ENCODE data around the gene CACNB2. TPM values are rescaled to one million over a fixed set of nuclear protein-coding genes. Genes with fewer than 3 reads are reported as not detected.

CACNB2 gene
- total RNA-seq, 1 experiment from 2014 or later = 34.1 TPM

GRCh38 chr10:18571780-18572179 lies 431.6 kb downstream of the CACNB2 start:
- intact Hi-C loops (cut with micrococcal nuclease; ENCODE audit: unreplicated experiment) = no loop called here
- TF ChIP-seq, protein P1, sequence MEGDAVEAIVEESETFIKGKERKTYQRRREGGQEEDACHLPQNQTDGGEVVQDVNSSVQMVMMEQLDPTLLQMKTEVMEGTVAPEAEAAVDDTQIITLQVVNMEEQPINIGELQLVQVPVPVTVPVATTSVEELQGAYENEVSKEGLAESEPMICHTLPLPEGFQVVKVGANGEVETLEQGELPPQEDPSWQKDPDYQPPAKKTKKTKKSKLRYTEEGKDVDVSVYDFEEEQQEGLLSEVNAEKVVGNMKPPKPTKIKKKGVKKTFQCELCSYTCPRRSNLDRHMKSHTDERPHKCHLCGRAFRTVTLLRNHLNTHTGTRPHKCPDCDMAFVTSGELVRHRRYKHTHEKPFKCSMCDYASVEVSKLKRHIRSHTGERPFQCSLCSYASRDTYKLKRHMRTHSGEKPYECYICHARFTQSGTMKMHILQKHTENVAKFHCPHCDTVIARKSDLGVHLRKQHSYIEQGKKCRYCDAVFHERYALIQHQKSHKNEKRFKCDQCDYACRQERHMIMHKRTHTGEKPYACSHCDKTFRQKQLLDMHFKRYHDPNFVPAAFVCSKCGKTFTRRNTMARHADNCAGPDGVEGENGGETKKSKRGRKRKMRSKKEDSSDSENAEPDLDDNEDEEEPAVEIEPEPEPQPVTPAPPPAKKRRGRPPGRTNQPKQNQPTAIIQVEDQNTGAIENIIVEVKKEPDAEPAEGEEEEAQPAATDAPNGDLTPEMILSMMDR (conservative IDR thresholded peaks at IDR 0.05; ENCODE audit: low read depth, low read length) = no peak
- no peak for TF ChIP-seq EZH2 (IDR thresholded peaks at IDR 0.05; ENCODE audit: borderline replicate concordance, low read depth, low read length, poor library complexity, severe bottlenecking)
- Histone ChIP-seq H3K9me3 (ENCODE audit: low read depth, low read length, poor library complexity, severe bottlenecking) (peaks cover 9% of the 10 kb centered on the region), H3K27me3 (replicated peaks; ENCODE audit: insufficient read depth, low read depth, low read length, poor library complexity) (no peaks in the 10 kb centered on the region), H3K4me1 (ENCODE audit: insufficient read depth, low read length, poor library complexity, severe bottlenecking) (no peaks in the 10 kb centered on the region), H3K4me3 (ENCODE audit: low read depth, low read length, poor library complexity, severe bottlenecking) (no peak overlapping the region), H3K27ac (ENCODE audit: low read depth, low read length, poor library complexity, severe bottlenecking) (no peak overlapping the region), H3K36me3 (ENCODE audit: insufficient read depth, low read length, poor library complexity, severe bottlenecking) (no peaks in the 10 kb centered on the region)
- POLR2A ChIA-PET (ENCODE audit: low non-redundant PET) = no interaction called here
- CTCF ChIA-PET = no interaction called here
- no TSS peak for BruUV-seq (replicated peaks)
- no peak for DNase-seq (ENCODE audit: low spot score)

- intact Hi-C loops (cut with micrococcal nuclease; ENCODE audit: unreplicated experiment) = no loop called here
- Histone ChIP-seq H3K27ac (ENCODE audit: low read depth, low read length, poor library complexity, severe bottlenecking) (no peak overlapping the region), H3K27me3 (replicated peaks; ENCODE audit: insufficient read depth, low read depth, low read length, poor library complexity) (no peaks in the 10 kb centered on the region), H3K9me3 (ENCODE audit: low read depth, low read length, poor library complexity, severe bottlenecking) (peaks cover 9% of the 10 kb centered on the region), H3K4me3 (ENCODE audit: low read depth, low read length, poor library complexity, severe bottlenecking) (no peak overlapping the region), H3K36me3 (ENCODE audit: insufficient read depth, low read length, poor library complexity, severe bottlenecking) (no peaks in the 10 kb centered on the region), H3K4me1 (ENCODE audit: insufficient read depth, low read length, poor library complexity, severe bottlenecking) (no peaks in the 10 kb centered on the region)
- TF ChIP-seq, protein P1 (conservative IDR thresholded peaks at IDR 0.05; ENCODE audit: low read depth, low read length) = no peak
- TF ChIP-seq EZH2 (IDR thresholded peaks at IDR 0.05; ENCODE audit: borderline replicate concordance, low read depth, low read length, poor library complexity, severe bottlenecking) = no peak
- DNase-seq (ENCODE audit: low spot score) = no peak
- ChIA-PET POLR2A (ENCODE audit: low non-redundant PET) (no interaction called here), CTCF (no interaction called here)
- no TSS peak for BruUV-seq (replicated peaks)
Observed at GRCh38 chr10:18572959-18573561, 432.8 kb downstream of the CACNB2 start.

GRCh38 chr10:18576586-18576985 lies 436.4 kb downstream of the CACNB2 start:
- ChIA-PET CTCF (no interaction called here), POLR2A (ENCODE audit: low non-redundant PET) (no interaction called here)
- Histone ChIP-seq H3K9me3 (ENCODE audit: low read depth, low read length, poor library complexity, severe bottlenecking) (peaks cover 5% of the 10 kb centered on the region), H3K4me3 (ENCODE audit: low read depth, low read length, poor library complexity, severe bottlenecking) (no peak overlapping the region), H3K27ac (ENCODE audit: low read depth, low read length, poor library complexity, severe bottlenecking) (no peak overlapping the region), H3K36me3 (ENCODE audit: insufficient read depth, low read length, poor library complexity, severe bottlenecking) (peaks cover 3% of the 10 kb centered on the region), H3K4me1 (ENCODE audit: insufficient read depth, low read length, poor library complexity, severe bottlenecking) (no peaks in the 10 kb centered on the region), H3K27me3 (replicated peaks; ENCODE audit: insufficient read depth, low read depth, low read length, poor library complexity) (no peaks in the 10 kb centered on the region)
- no peak for TF ChIP-seq EZH2 (IDR thresholded peaks at IDR 0.05; ENCODE audit: borderline replicate concordance, low read depth, low read length, poor library complexity, severe bottlenecking)
- no TSS peak for BruUV-seq (replicated peaks)
- intact Hi-C loops (cut with micrococcal nuclease; ENCODE audit: unreplicated experiment) = no loop called here
- no peak for DNase-seq (ENCODE audit: low spot score)
